Peyer's patch (tissue), 4 donors: ENCODE results near the gene TAS2R43. TPM values are rescaled to one million over a fixed set of nuclear protein-coding genes. Genes with fewer than 3 reads are reported as not detected.
"Not testable (repeated sequence)": the region's sequence is repeated elsewhere in the genome, so short reads cannot be mapped to it uniquely, and the experiment has no call there.

Experiments
- DNase-seq, 3 donors: peaks; one replicate each; pipeline ENCODE4 v3.0.0-alpha.2; 2017 to 2019
- H3K27ac ChIP-seq, 4 donors: fragments of 200-600 bp; sonication (generic); one replicate each; pipeline ENCODE4 v1.5.1; 2016 to 2019
- H3K27me3 ChIP-seq, 2 donors: fragments of 200-600 bp; sonication (generic); one replicate each; pipeline ENCODE4 v1.5.1; 2019
- H3K36me3 ChIP-seq, 3 donors: fragments of 200-600 bp; sonication (generic); one replicate each; pipeline ENCODE4 v1.5.1; 2016 to 2019
- H3K4me1 ChIP-seq, 4 donors: fragments of 200-600 bp; sonication (generic); one replicate each; pipeline ENCODE4 v1.5.1; 2016 to 2019
- H3K4me3 ChIP-seq, 4 donors: fragments of 200-600 bp; sonication (generic); 1 replicate in 3 of 4; 2 replicates in 1 of 4; pipeline ENCODE4 v1.5.1; 2016 to 2019; ENCODE audit warnings: mild to moderate bottlenecking in 1 of 4
- H3K9me3 ChIP-seq, 4 donors: fragments of 200-600 bp; sonication (generic); one replicate each; pipeline ENCODE4 v1.5.1; 2016 to 2019; ENCODE audit warnings: mild to moderate bottlenecking in 1 of 4
- CTCF ChIP-seq, 6 experiments: fragments of 450-650 bp in 4 of 6; fragments of 200-600 bp in 2 of 6; sonication (generic) in 1 of 6; IDR thresholded peaks; one replicate each; pipeline ENCODE4 v1.5.1; 2017 to 2019; ENCODE audit warnings: antibody characterized with exemption in 6 of 6, mild to moderate bottlenecking in 3 of 6, moderate library complexity in 1 of 6
- POLR2A ChIP-seq, 2 donors: fragments of 450-650 bp; IDR thresholded peaks; one replicate each; pipeline ENCODE4 v1.5.1; 2017; ENCODE audit warnings: antibody characterized with exemption in 2 of 2, mild to moderate bottlenecking in 2 of 2, moderate library complexity in 2 of 2
- small RNA-seq, 2 donors: library from RNA; depleted of rRNA; stranded (forward); fragments of <200 nt; gene quantifications; one replicate each; pipeline ENCODE3, GENCODE V24; 2016
- total RNA-seq, 4 donors: library from RNA; depleted of rRNA; stranded (reverse); fragments of >200 nt; gene quantifications; one replicate each; pipeline ENCODE4 v1.1.0, GENCODE V29; 2016

Gene TAS2R43
- total RNA-seq, 4 donors from 2014 or later = 2.1 to 7.4 (median 5.7) TPM

DNA sequence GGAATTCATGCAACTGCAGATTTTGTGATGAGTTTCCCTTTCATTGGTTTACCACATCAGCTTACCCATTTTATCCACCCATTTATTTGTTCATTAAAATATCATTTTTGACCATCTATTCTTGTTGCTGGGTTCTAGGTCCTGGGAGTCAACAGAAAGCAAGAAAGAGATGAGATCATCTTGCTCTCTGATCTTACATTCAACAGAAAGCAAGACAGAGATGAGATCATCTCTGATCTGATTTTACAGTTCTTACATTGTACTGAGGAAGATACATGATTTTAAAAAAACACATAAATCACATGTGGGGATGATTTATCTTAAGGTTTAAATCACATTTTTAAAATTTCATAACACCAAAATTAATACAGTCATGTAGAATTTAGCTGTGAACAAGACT, 32.3 kb downstream of the TAS2R43 start:
- Histone ChIP-seq H3K27ac (no peak overlapping the region), H3K4me3 (no peak overlapping the region), H3K36me3 (no peaks in the 10 kb centered on the region), H3K4me1 (no peaks in the 10 kb centered on the region), H3K9me3 (no peaks in the 10 kb centered on the region), H3K27me3 (no peaks in the 10 kb centered on the region)
- no peak for TF ChIP-seq POLR2A (IDR thresholded peaks at IDR 0.05)
- TF ChIP-seq CTCF (IDR thresholded peaks at IDR 0.05) = no peak
- DNase-seq = no peak

DNA sequence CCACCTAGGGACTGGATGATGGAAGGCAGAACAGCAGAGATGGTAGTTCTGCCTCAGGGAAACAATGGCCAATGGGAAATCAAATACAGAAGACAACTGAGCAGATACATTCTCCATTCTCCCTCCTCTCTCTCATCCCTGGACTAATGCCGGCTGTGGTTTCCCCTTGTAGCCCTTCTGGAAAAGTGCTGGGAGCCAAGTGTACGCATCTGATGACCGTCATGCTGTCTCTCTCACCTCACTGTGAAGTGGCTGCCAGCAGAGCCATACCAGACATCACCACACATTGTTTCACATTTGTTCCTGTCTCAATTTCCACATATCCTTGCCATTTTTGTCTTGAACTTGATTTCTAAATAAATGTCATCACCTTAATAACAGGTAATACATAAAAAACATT, 33.1 kb downstream of the TAS2R43 start:
- DNase-seq = no peak
- TF ChIP-seq POLR2A (IDR thresholded peaks at IDR 0.05) = no peak
- Histone ChIP-seq H3K27me3 (no peaks in the 10 kb centered on the region), H3K27ac (no peak overlapping the region), H3K9me3 (no peaks in the 10 kb centered on the region), H3K4me1 (no peaks in the 10 kb centered on the region), H3K4me3 (no peak overlapping the region), H3K36me3 (no peaks in the 10 kb centered on the region)

DNA sequence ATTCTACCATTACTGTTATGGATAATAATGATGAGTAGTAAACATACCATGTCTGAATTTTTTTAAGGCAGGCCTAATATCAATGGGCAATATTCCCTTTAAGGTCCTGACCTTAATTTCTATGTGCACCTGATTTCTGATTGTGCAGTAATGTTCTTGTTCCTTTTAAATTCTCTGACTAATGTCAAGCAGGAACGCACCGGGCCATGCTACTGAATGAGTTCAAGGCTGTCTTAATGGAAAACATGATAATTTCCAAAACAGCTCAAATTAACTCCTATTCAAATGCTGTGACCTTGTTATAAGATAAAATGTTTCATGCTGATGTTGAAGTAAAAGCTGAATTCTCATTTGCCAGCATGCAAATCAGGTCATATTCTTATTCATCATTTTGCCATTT, 36.8 kb downstream of the TAS2R43 start:
- no peaks in the 10 kb centered on the region for H3K4me1 ChIP-seq
- no peaks in the 10 kb centered on the region for H3K36me3 ChIP-seq
- no peak overlapping the region for H3K27ac ChIP-seq
- no peak for DNase-seq
- H3K4me3 ChIP-seq = no peak overlapping the region
- H3K27me3 ChIP-seq = no peaks in the 10 kb centered on the region
- TF ChIP-seq POLR2A (IDR thresholded peaks at IDR 0.05) = no peak
- TF ChIP-seq CTCF (IDR thresholded peaks at IDR 0.05) = no peak
- H3K9me3 ChIP-seq = no peaks in the 10 kb centered on the region

- not testable (repeated sequence) for H3K27me3 ChIP-seq, H3K27ac ChIP-seq, DNase-seq, H3K4me1 ChIP-seq, H3K4me3 ChIP-seq, H3K36me3 ChIP-seq, H3K9me3 ChIP-seq
Measured at GRCh38 chr12:11049806-11050531, 42.1 kb downstream of the TAS2R43 start.

GRCh38 chr12:11041366-11041765, 50.7 kb downstream of the TAS2R43 start:
- H3K4me1 ChIP-seq, DNase-seq, H3K27ac ChIP-seq, H3K27me3 ChIP-seq, H3K9me3 ChIP-seq, H3K4me3 ChIP-seq, H3K36me3 ChIP-seq: not testable (repeated sequence)

Small RNA genes lying within 50 kb of the gene (small RNA-seq; reads per million reads assigned to genes)
- gene AC018630.1 = 0 reads per million in 2 donors

Other genes with a start within 250 kb of the TAS2R43 start
- gene PRR4, start 242.8 kb downstream of the TAS2R43 start, total RNA-seq = 10 to 100 TPM in 1 of 4 donors, 1 to 10 TPM in 2, not detected in 1; 5.4 to 10.2 (median 5.8) TPM
- 10 to 100 TPM; 42.5 to 98.2 (median 47.7) TPM for gene PRH1, start 208.1 kb downstream of the TAS2R43 start, total RNA-seq
- gene TAS2R13, start 182.8 kb downstream of the TAS2R43 start, total RNA-seq = 1 to 10 TPM in 3 of 4 donors, not detected in 1; 1.8 to 7.9 (median 7.2) TPM
- gene PRH2, start 163.1 kb downstream of the TAS2R43 start, total RNA-seq = not detected
- gene TAS2R14, start 153.1 kb downstream of the TAS2R43 start, total RNA-seq = 1 to 10 TPM in 3 of 4 donors, not detected in 1; 3.4 to 5.1 (median 4.8) TPM
- gene TAS2R50, start 105.4 kb downstream of the TAS2R43 start, total RNA-seq = 1 to 10 TPM in 3 of 4 donors, not detected in 1; 1.6 to 3.9 (median 1.9) TPM
- gene TAS2R20, start 94.0 kb downstream of the TAS2R43 start, total RNA-seq = 1 to 10 TPM; 3.5 to 9.1 (median 4.7) TPM
- 10 to 100 TPM in 2 of 4 donors, 1 to 10 TPM in 2; 3.2 to 14.9 (median 8.2) TPM for gene TAS2R19, start 69.7 kb downstream of the TAS2R43 start, total RNA-seq
- 10 to 100 TPM in 2 of 4 donors, 1 to 10 TPM in 2; 8.1 to 20.6 (median 11.1) TPM for gene TAS2R31, start 60.9 kb downstream of the TAS2R43 start, total RNA-seq
- gene TAS2R46, start 30.0 kb downstream of the TAS2R43 start, total RNA-seq = 1 to 10 TPM in 3 of 4 donors, not detected in 1; 3.2 to 6.1 (median 4.2) TPM
- gene TAS2R30, start 42.3 kb upstream of the TAS2R43 start, total RNA-seq = 10 to 100 TPM in 2 of 4 donors, 1 to 10 TPM in 2; 6.2 to 12.9 (median 10.4) TPM
- 1 to 10 TPM; 5.8 to 7.9 (median 7.0) TPM for gene SMIM10L1, start 78.9 kb upstream of the TAS2R43 start, total RNA-seq
- gene TAS2R42, start 94.6 kb upstream of the TAS2R43 start, total RNA-seq = not detected
- not detected for gene PRB3, start 177.4 kb upstream of the TAS2R43 start, total RNA-seq
- gene PRB4, start 218.1 kb upstream of the TAS2R43 start, total RNA-seq = not detected